Endothelial cell (in vitro differentiated cells): Measurements from ENCODE around the gene OTUB2. TPM values are rescaled to one million over a fixed set of nuclear protein-coding genes. Genes with fewer than 3 reads are reported as not detected.

Experiments used
- DNase-seq: peaks from one replicate; pipeline ENCODE4 v3.0.0; 2021; ENCODE audit warnings: low spot score
- H3K27ac Mint-ChIP-seq: one replicate; pipeline ENCODE4 v1.8.0; 2021; ENCODE audit warnings: mixed read lengths, inconsistent platforms; ENCODE audit not compliant: unreplicated experiment
- H3K27me3 Mint-ChIP-seq: one replicate; pipeline ENCODE4 v1.8.0; 2021; ENCODE audit warnings: mild to moderate bottlenecking, moderate library complexity, mixed read lengths, inconsistent platforms; ENCODE audit not compliant: unreplicated experiment
- H3K36me3 Mint-ChIP-seq: one replicate; pipeline ENCODE4 v1.8.0; 2021; ENCODE audit warnings: mild to moderate bottlenecking, low read depth, mixed read lengths, inconsistent platforms; ENCODE audit not compliant: unreplicated experiment
- H3K4me1 Mint-ChIP-seq: one replicate; pipeline ENCODE4 v1.8.0; 2021; ENCODE audit warnings: mild to moderate bottlenecking, mixed read lengths, inconsistent platforms; ENCODE audit not compliant: unreplicated experiment
- H3K4me3 Mint-ChIP-seq: one replicate; pipeline ENCODE4 v1.8.0; 2021; ENCODE audit warnings: mild to moderate bottlenecking, mixed read lengths, inconsistent platforms; ENCODE audit not compliant: unreplicated experiment
- H3K9me3 Mint-ChIP-seq: one replicate; pipeline ENCODE4 v1.8.0; 2021; ENCODE audit warnings: mixed read lengths, inconsistent platforms; ENCODE audit not compliant: unreplicated experiment
- CTCF ChIP-seq: fragments of 200-600 bp; sonication (generic); IDR thresholded peaks from one replicate; pipeline ENCODE4 v1.5.0; 2021; ENCODE audit warnings: antibody characterized with exemption; ENCODE audit not compliant: unreplicated experiment
- total RNA-seq: library from RNA; stranded (reverse); fragmentation: NEBNext Ultra II Directional; extraction: Animal tissue kit (Norgen Biotek cat#: 25700); gene quantifications from one replicate; pipeline ENCODE4 v1.2.1, GENCODE V29; 2021; ENCODE audit not compliant: unreplicated experiment

OTUB2 gene
- total RNA-seq, 1 donor from 2014 or later: 2.3 TPM

- no peak overlapping the region for H3K27ac Mint-ChIP-seq
- no peak for DNase-seq
- no peak for TF ChIP-seq CTCF
- peaks cover 24% of the 10 kb centered on the region for H3K36me3 Mint-ChIP-seq
- no peaks in the 10 kb centered on the region for H3K4me1 Mint-ChIP-seq
- H3K27me3 Mint-ChIP-seq: peaks cover 11% of the 10 kb centered on the region
- H3K4me3 Mint-ChIP-seq: no peak overlapping the region
- H3K9me3 Mint-ChIP-seq: no peaks in the 10 kb centered on the region
These were observed 19.0 kb downstream of the OTUB2 start for GRCh38 chr14:94045101-94045500.

GRCh38 chr14:94045563-94046345 is 19.6 kb downstream of the OTUB2 start:
- no peaks in the 10 kb centered on the region for H3K4me1 Mint-ChIP-seq
- peaks cover 9% of the 10 kb centered on the region for H3K27me3 Mint-ChIP-seq
- no peak overlapping the region for H3K27ac Mint-ChIP-seq
- no peak for TF ChIP-seq CTCF
- H3K9me3 Mint-ChIP-seq: no peaks in the 10 kb centered on the region
- no peak overlapping the region for H3K4me3 Mint-ChIP-seq
- H3K36me3 Mint-ChIP-seq: peaks cover 26% of the 10 kb centered on the region
- no peak for DNase-seq

- Mint-ChIP-seq H3K27ac (no peak overlapping the region), H3K9me3 (no peaks in the 10 kb centered on the region), H3K27me3 (peaks cover 8% of the 10 kb centered on the region), H3K4me3 (no peak overlapping the region), H3K36me3 (peaks cover 36% of the 10 kb centered on the region), H3K4me1 (no peaks in the 10 kb centered on the region)
- no peak for DNase-seq
- TF ChIP-seq CTCF: no peak
These were observed 20.6 kb downstream of the OTUB2 start for GRCh38 chr14:94046696-94047250.

- peaks cover 36% of the 10 kb centered on the region for H3K36me3 Mint-ChIP-seq
- H3K4me1 Mint-ChIP-seq: peaks cover 2% of the 10 kb centered on the region
- peaks cover 8% of the 10 kb centered on the region for H3K27me3 Mint-ChIP-seq
- H3K9me3 Mint-ChIP-seq: no peaks in the 10 kb centered on the region
- H3K27ac Mint-ChIP-seq: no peak overlapping the region
- no peak for DNase-seq
- TF ChIP-seq CTCF: no peak
- H3K4me3 Mint-ChIP-seq: no peak overlapping the region
These were observed 21.4 kb downstream of the OTUB2 start for GRCh38 chr14:94047581-94047980.
